A172 (cell line): Measurements from ENCODE around the gene OARD1. TPM values are rescaled to one million over a fixed set of nuclear protein-coding genes. Genes with fewer than 3 reads are reported as not detected.

Experiments
- DNase-seq: peaks from one replicate; pipeline ENCODE4 v3.0.0-alpha.2; 2015; ENCODE audit warnings: low spot score
- total RNA-seq: library from RNA; depleted of rRNA; stranded (reverse); fragments of >200 nt; shearing (Covaris generic); gene quantifications from 2 replicates; pipeline ENCODE4 v1.2.3, GENCODE V29; 2014

Gene OARD1
- total RNA-seq, 1 experiment from 2014 or later = 9.3 TPM

GRCh38 chr6:41047745-41048732 lies 24.1 kb downstream of the OARD1 start:
- DNase-seq = no peak

- no peak for DNase-seq
Measured at GRCh38 chr6:41047306-41047705, 24.9 kb downstream of the OARD1 start.

- DNase-seq = no peak
Measured at GRCh38 chr6:41046084-41046483, 26.1 kb downstream of the OARD1 start.

GRCh38 chr6:41045664-41046063 lies 26.5 kb downstream of the OARD1 start:
- no peak for DNase-seq

GRCh38 chr6:41043151-41043550 lies 29.0 kb downstream of the OARD1 start:
- DNase-seq = no peak

GRCh38 chr6:41042226-41043055 lies 29.7 kb downstream of the OARD1 start, which contains the start of gene TSPO2:
TSS of gene TSPO2 (plus strand) at chr6:41042467. CDS start at chr6:41042986, 519 bp downstream.
- DNase-seq = no peak

GRCh38 chr6:41040940-41041536 lies 31.1 kb downstream of the OARD1 start:
- DNase-seq = no peak

GRCh38 chr6:41040101-41040939 lies 31.8 kb downstream of the OARD1 start:
- DNase-seq = peak; percentile 62

- DNase-seq = peak; percentile 33
Measured at GRCh38 chr6:41039060-41039998, 32.8 kb downstream of the OARD1 start, which contains the start of gene UNC5CL. TSS of gene UNC5CL (minus strand) at chr6:41039221. CDS start at chr6:41035074, 4,147 bp downstream.

GRCh38 chr6:41038205-41038604 lies 34.0 kb downstream of the OARD1 start:
- DNase-seq = no peak

- no peak for DNase-seq
Measured at GRCh38 chr6:41037107-41037900, 34.9 kb downstream of the OARD1 start.

- DNase-seq = no peak
Measured at GRCh38 chr6:41036601-41037000, 35.6 kb downstream of the OARD1 start.

GRCh38 chr6:41036186-41036585 lies 36.0 kb downstream of the OARD1 start:
- DNase-seq = peak; percentile 44

GRCh38 chr6:41033776-41034175 lies 38.4 kb downstream of the OARD1 start:
- DNase-seq = no peak

GRCh38 chr6:41032830-41033229 lies 39.3 kb downstream of the OARD1 start:
- no peak for DNase-seq

GRCh38 chr6:41028561-41029412 lies 43.4 kb downstream of the OARD1 start:
- no peak for DNase-seq

- peak; percentile 69 for DNase-seq
Measured at GRCh38 chr6:41027799-41028560, 44.2 kb downstream of the OARD1 start.
